CD14-positive monocyte (primary cell): ENCODE data around the gene OR2A12. TPM values are rescaled to one million over a fixed set of nuclear protein-coding genes. Genes with fewer than 3 reads are reported as not detected.

Source experiments
- DNase-seq, 3 donors: peaks; one replicate each; pipeline ENCODE4 v3.0.0-alpha.2; 2011 to 2022
- H2AFZ ChIP-seq: 2 replicates; pipeline ENCODE4 v1.6.0; 2012; ENCODE audit warnings: mild to moderate bottlenecking, low read depth, low read length, inconsistent platforms; ENCODE audit not compliant: insufficient read depth, poor library complexity, severe bottlenecking
- H3K27ac ChIP-seq, 2 donors: 1 replicate in 1 of 2; 2 replicates in 1 of 2; pipeline ENCODE4 v1.5.1; 2012 to 2013; ENCODE audit warnings: low read length in 2 of 2, control low read depth in 1 of 2, inconsistent platforms in 1 of 2, low read depth in 1 of 2, mild to moderate bottlenecking in 1 of 2
- H3K27me3 ChIP-seq, 2 donors: one replicate each; pipeline versions ENCODE4 v1.6.0 to v1.6.1; 2011 to 2013; ENCODE audit warnings: low read length in 2 of 2; ENCODE audit not compliant: control insufficient read depth in 2 of 2, insufficient read depth in 2 of 2
- H3K36me3 ChIP-seq, 2 donors: replicated peaks in 1 of 2; 1 replicate in 1 of 2; 2 replicates in 1 of 2; pipeline versions ENCODE4 v1.5.1 to v1.6.1; 2012 to 2013; ENCODE audit warnings: low read length in 2 of 2, control low read depth in 1 of 2, inconsistent platforms in 1 of 2, mild to moderate bottlenecking in 1 of 2; ENCODE audit not compliant: insufficient read depth in 2 of 2, control insufficient read depth in 1 of 2
- H3K4me1 ChIP-seq, 2 donors: 1 replicate in 1 of 2; 2 replicates in 1 of 2; pipeline versions ENCODE4 v1.5.1 to v1.6.1; 2012 to 2013; ENCODE audit warnings: low read length in 2 of 2, control low read depth in 1 of 2, inconsistent platforms in 1 of 2, mild to moderate bottlenecking in 1 of 2, moderate library complexity in 1 of 2; ENCODE audit not compliant: insufficient read depth in 2 of 2, control insufficient read depth in 1 of 2
- H3K4me2 ChIP-seq: replicated peaks from 2 replicates; pipeline ENCODE3; 2012; ENCODE audit warnings: low read length, moderate library complexity, mild to moderate bottlenecking; ENCODE audit not compliant: poor library complexity, severe bottlenecking; ENCODE audit errors: extremely low read depth
- H3K4me3 ChIP-seq, 3 experiments: fragments of 200-600 bp in 1 of 3; sonication (generic) in 1 of 3; replicated peaks in 1 of 3; 1 replicate in 2 of 3; 2 replicates in 1 of 3; pipeline ENCODE4 v1.5.1; 2011 to 2013; ENCODE audit warnings: low read length in 3 of 3, mild to moderate bottlenecking in 3 of 3, control low read depth in 2 of 3, low read depth in 2 of 3, inconsistent platforms in 1 of 3, moderate library complexity in 1 of 3
- H3K79me2 ChIP-seq: 2 replicates; pipeline ENCODE4 v1.6.0; 2012; ENCODE audit warnings: mild to moderate bottlenecking, control low read depth, inconsistent platforms, low read length, moderate library complexity; ENCODE audit not compliant: insufficient read depth
- H3K9ac ChIP-seq: 2 replicates; pipeline ENCODE4 v1.6.0; 2017; ENCODE audit warnings: low read length, mild to moderate bottlenecking; ENCODE audit not compliant: insufficient read depth, poor library complexity, severe bottlenecking
- H3K9me3 ChIP-seq, 2 donors: replicated peaks in 1 of 2; 1 replicate in 1 of 2; 2 replicates in 1 of 2; pipeline versions ENCODE4 v1.5.1 to v1.6.1; 2012 to 2013; ENCODE audit warnings: low read length in 2 of 2, control low read depth in 1 of 2; ENCODE audit not compliant: control insufficient read depth in 1 of 2, insufficient read depth in 1 of 2
- H4K20me1 ChIP-seq: 2 replicates; pipeline ENCODE4 v1.6.0; 2012; ENCODE audit warnings: mild to moderate bottlenecking, low read length, control low read depth, moderate library complexity; ENCODE audit not compliant: insufficient read depth
- H3K27ac Mint-ChIP-seq, 7 donors: one replicate each; pipeline ENCODE4 v1.8.0; 2020; ENCODE audit warnings: mild to moderate bottlenecking in 7 of 7, mixed read lengths in 7 of 7, moderate library complexity in 6 of 7, inconsistent platforms in 2 of 7
- H3K27me3 Mint-ChIP-seq, 3 donors: one replicate each; pipeline ENCODE4 v1.8.0; 2021 to 2022; ENCODE audit warnings: low read depth in 3 of 3, mild to moderate bottlenecking in 3 of 3, mixed read lengths in 3 of 3, moderate library complexity in 3 of 3, inconsistent platforms in 1 of 3
- H3K36me3 Mint-ChIP-seq, 2 donors: one replicate each; pipeline ENCODE4 v1.8.0; 2020; ENCODE audit warnings: mixed read lengths in 2 of 2, inconsistent platforms in 1 of 2, mild to moderate bottlenecking in 1 of 2
- H3K4me1 Mint-ChIP-seq: one replicate; pipeline ENCODE4 v1.8.0; 2020; ENCODE audit warnings: mild to moderate bottlenecking, mixed read lengths
- H3K4me3 Mint-ChIP-seq, 2 donors: one replicate each; pipeline ENCODE4 v1.8.0; 2020; ENCODE audit warnings: mild to moderate bottlenecking in 2 of 2, mixed read lengths in 2 of 2, moderate library complexity in 1 of 2
- H3K9me3 Mint-ChIP-seq, 7 donors: one replicate each; pipeline ENCODE4 v1.8.0; 2020 to 2022; ENCODE audit warnings: mixed read lengths in 7 of 7, mild to moderate bottlenecking in 6 of 7, moderate library complexity in 6 of 7, inconsistent platforms in 2 of 7
- CTCF ChIP-seq: fragments of 200-600 bp; IDR thresholded peaks from one replicate; pipeline ENCODE4 v1.8.0; 2022; ENCODE audit warnings: antibody characterized with exemption, mild to moderate bottlenecking
- WGBS: methylation state at CpG from one replicate; pipeline ENCODE4 v1.1.5; 2013; ENCODE audit warnings: missing lambda C conversion rate; ENCODE audit not compliant: insufficient coverage; 5-methylcytosine and 5-hydroxymethylcytosine counted together
- intact Hi-C, 2 donors: fragments of 100-400 bp; cut with micrococcal nuclease; formaldehyde crosslinking; loops; one replicate each; pipeline versions ENCODE4 v1.15.0 to v1.15.1; 2023
- polyA plus RNA-seq, 3 donors: library from polyadenylated mRNA; depleted of rRNA in 1 of 3; unstranded in 2 of 3; stranded (reverse) in 1 of 3; fragments of 300-500 nt in 2 of 3; fragments of >200 nt in 1 of 3; fragmentation: Illumina TruSeq in 2 of 3; gene quantifications; 1 replicate in 2 of 3; 2 replicates in 1 of 3; pipeline ENCODE4 v1.2.3, GENCODE V29; 2012 to 2021

OR2A12 gene
- polyA plus RNA-seq, 3 donors, result not detected

GRCh38 chr7:144057954-144058353, 28.1 kb upstream of the OR2A12 start:
- WGBS, result 100% methylated on average over 2 of the region's 3 CpGs
- Histone ChIP-seq H3K4me2 (no peak overlapping the region), H3K27me3 (no peaks in the 10 kb centered on the region), H2AFZ (no peak overlapping the region), H3K9ac (no peak overlapping the region), H3K4me3 (no peak overlapping the region), H4K20me1 (no peaks in the 10 kb centered on the region), H3K79me2 (no peaks in the 10 kb centered on the region), H3K27ac (no peak overlapping the region), H3K9me3 (peaks cover 0 to 7% of the 10 kb centered on the region in 2 donors), H3K4me1 (no peaks in the 10 kb centered on the region), H3K36me3 (no peaks in the 10 kb centered on the region)
- H3K27ac Mint-ChIP-seq, result no peak overlapping the region
- no peak for DNase-seq
- H3K4me3 Mint-ChIP-seq, result no peak overlapping the region
- no peak for TF ChIP-seq CTCF
- no peaks in the 10 kb centered on the region for H3K36me3 Mint-ChIP-seq
- no peaks in the 10 kb centered on the region for H3K4me1 Mint-ChIP-seq
- H3K27me3 Mint-ChIP-seq, result peaks cover 0 to 3% (median 1%) of the 10 kb centered on the region in 3 donors
- peaks cover 2 to 16% (median 4%) of the 10 kb centered on the region in 7 donors for H3K9me3 Mint-ChIP-seq
- intact Hi-C loops, result no loop called here

GRCh38 chr7:144063710-144064109, 22.4 kb upstream of the OR2A12 start:
- TF ChIP-seq CTCF, result no peak
- Mint-ChIP-seq H3K4me3 (no peak overlapping the region), H3K4me1 (no peaks in the 10 kb centered on the region), H3K27me3 (peaks cover 0 to 2% (median 0%) of the 10 kb centered on the region in 3 donors), H3K27ac (no peak overlapping the region), H3K36me3 (no peaks in the 10 kb centered on the region), H3K9me3 (peaks cover 0 to 6% (median 2%) of the 10 kb centered on the region in 7 donors)
- H2AFZ ChIP-seq, result no peak overlapping the region
- H3K9me3 ChIP-seq, result peaks cover 0 to 4% of the 10 kb centered on the region in 2 donors
- 46% methylated on average over 3 of the region's 3 CpGs for WGBS
- no peaks in the 10 kb centered on the region for H3K4me1 ChIP-seq
- no peaks in the 10 kb centered on the region for H3K27me3 ChIP-seq
- intact Hi-C loops, result no loop called here
- no peak overlapping the region for H3K4me2 ChIP-seq
- no peaks in the 10 kb centered on the region for H3K36me3 ChIP-seq
- no peak overlapping the region for H3K9ac ChIP-seq
- no peak overlapping the region for H3K27ac ChIP-seq
- no peaks in the 10 kb centered on the region for H4K20me1 ChIP-seq
- H3K4me3 ChIP-seq, result no peak overlapping the region
- no peaks in the 10 kb centered on the region for H3K79me2 ChIP-seq
- no peak for DNase-seq
